ENCODE results near the gene LRMDA.

DNA sequence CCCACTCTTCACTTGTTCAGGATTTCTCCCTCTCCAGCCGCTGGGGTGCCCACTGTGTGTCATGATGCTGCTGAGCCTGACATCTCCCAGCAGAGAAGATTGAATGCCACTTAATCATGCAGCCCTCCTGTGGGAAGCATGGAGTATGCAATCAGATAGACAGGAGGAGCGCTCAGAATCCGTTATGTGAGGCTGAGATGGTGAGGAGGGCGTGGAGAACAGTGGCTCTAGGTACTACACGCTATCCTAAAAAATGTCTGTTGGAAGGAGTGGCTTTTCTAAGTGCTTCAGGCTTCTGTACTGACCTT is 334.3 kb downstream of the LRMDA start:
- TF ChIP-seq, protein P1, sequence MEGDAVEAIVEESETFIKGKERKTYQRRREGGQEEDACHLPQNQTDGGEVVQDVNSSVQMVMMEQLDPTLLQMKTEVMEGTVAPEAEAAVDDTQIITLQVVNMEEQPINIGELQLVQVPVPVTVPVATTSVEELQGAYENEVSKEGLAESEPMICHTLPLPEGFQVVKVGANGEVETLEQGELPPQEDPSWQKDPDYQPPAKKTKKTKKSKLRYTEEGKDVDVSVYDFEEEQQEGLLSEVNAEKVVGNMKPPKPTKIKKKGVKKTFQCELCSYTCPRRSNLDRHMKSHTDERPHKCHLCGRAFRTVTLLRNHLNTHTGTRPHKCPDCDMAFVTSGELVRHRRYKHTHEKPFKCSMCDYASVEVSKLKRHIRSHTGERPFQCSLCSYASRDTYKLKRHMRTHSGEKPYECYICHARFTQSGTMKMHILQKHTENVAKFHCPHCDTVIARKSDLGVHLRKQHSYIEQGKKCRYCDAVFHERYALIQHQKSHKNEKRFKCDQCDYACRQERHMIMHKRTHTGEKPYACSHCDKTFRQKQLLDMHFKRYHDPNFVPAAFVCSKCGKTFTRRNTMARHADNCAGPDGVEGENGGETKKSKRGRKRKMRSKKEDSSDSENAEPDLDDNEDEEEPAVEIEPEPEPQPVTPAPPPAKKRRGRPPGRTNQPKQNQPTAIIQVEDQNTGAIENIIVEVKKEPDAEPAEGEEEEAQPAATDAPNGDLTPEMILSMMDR (conservative IDR thresholded peaks at IDR 0.05; ENCODE audit: low read depth, low read length): no peak
- TF ChIP-seq RCOR1 (IDR thresholded peaks at IDR 0.05; ENCODE audit: insufficient replicate concordance, low read length) (no peak), FOS (IDR thresholded peaks at IDR 0.05; ENCODE audit: low read depth, low read length) (no peak), POLR2A (IDR thresholded peaks at IDR 0.05; ENCODE audit: low read depth, low read length) (no peak), CEBPB (IDR thresholded peaks at IDR 0.05; ENCODE audit: low read depth, low read length) (no peak), MAZ (IDR thresholded peaks at IDR 0.05; ENCODE audit: borderline replicate concordance, low read depth, low read length) (no peak), MXI1 (IDR thresholded peaks at IDR 0.05; ENCODE audit: borderline replicate concordance, low read depth, low read length) (no peak)
- TF ChIP-seq, protein P2, sequence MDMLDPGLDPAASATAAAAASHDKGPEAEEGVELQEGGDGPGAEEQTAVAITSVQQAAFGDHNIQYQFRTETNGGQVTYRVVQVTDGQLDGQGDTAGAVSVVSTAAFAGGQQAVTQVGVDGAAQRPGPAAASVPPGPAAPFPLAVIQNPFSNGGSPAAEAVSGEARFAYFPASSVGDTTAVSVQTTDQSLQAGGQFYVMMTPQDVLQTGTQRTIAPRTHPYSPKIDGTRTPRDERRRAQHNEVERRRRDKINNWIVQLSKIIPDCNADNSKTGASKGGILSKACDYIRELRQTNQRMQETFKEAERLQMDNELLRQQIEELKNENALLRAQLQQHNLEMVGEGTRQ (IDR thresholded peaks at IDR 0.05; ENCODE audit: low read depth, low read length): no peak
- TF ChIP-seq, protein P3, sequence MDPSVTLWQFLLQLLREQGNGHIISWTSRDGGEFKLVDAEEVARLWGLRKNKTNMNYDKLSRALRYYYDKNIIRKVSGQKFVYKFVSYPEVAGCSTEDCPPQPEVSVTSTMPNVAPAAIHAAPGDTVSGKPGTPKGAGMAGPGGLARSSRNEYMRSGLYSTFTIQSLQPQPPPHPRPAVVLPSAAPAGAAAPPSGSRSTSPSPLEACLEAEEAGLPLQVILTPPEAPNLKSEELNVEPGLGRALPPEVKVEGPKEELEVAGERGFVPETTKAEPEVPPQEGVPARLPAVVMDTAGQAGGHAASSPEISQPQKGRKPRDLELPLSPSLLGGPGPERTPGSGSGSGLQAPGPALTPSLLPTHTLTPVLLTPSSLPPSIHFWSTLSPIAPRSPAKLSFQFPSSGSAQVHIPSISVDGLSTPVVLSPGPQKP (IDR thresholded peaks at IDR 0.05; ENCODE audit: borderline replicate concordance, low read depth, low read length): no peak

Measured in IMR-90 (cell line).